Mesothelial cell of epicardium (in vitro differentiated cells): Measurements from ENCODE around the gene COL21A1. TPM values are rescaled to one million over a fixed set of nuclear protein-coding genes. Genes with fewer than 3 reads are reported as not detected.

Source experiments
- DNase-seq, 2 experiments: peaks; one replicate each; pipeline ENCODE4 v3.0.0; 2021; ENCODE audit warnings: low spot score in 2 of 2; ENCODE audit not compliant: unreplicated experiment in 2 of 2
- H3K27ac Mint-ChIP-seq: 2 replicates; pipeline ENCODE4 v1.8.0; 2021; ENCODE audit warnings: mixed read lengths
- H3K27me3 Mint-ChIP-seq: 2 replicates; pipeline ENCODE4 v1.8.0; 2021; ENCODE audit warnings: low read depth, mixed read lengths
- H3K36me3 Mint-ChIP-seq: 2 replicates; pipeline ENCODE4 v1.8.0; 2021; ENCODE audit warnings: mixed read lengths
- H3K4me1 Mint-ChIP-seq: 2 replicates; pipeline ENCODE4 v1.8.0; 2021; ENCODE audit warnings: mixed read lengths
- H3K4me3 Mint-ChIP-seq: 2 replicates; pipeline ENCODE4 v1.8.0; 2021; ENCODE audit warnings: mild to moderate bottlenecking, moderate library complexity, mixed read lengths
- H3K9me3 Mint-ChIP-seq: 2 replicates; pipeline ENCODE4 v1.8.0; 2021; ENCODE audit warnings: mixed read lengths
- CTCF ChIP-seq: fragments of 200-600 bp; sonication (generic); IDR thresholded peaks from one replicate; pipeline ENCODE4 v1.5.0; 2021; ENCODE audit warnings: antibody characterized with exemption; ENCODE audit not compliant: unreplicated experiment
- total RNA-seq: library from RNA; stranded (reverse); gene quantifications from 3 replicates; pipeline ENCODE4 v1.2.1, GENCODE V29; 2021

COL21A1 gene
- total RNA-seq, 1 donor from 2014 or later = 17.5 TPM

GRCh38 chr6:56214703-56215101 is 32.7 kb downstream of the COL21A1 start:
- Mint-ChIP-seq H3K4me1 (peaks cover 1% of the 10 kb centered on the region), H3K27me3 (no peaks in the 10 kb centered on the region), H3K27ac (no peak overlapping the region), H3K9me3 (no peaks in the 10 kb centered on the region), H3K36me3 (no peaks in the 10 kb centered on the region), H3K4me3 (no peak overlapping the region)
- no peak for DNase-seq
- no peak for TF ChIP-seq CTCF

- H3K27me3 Mint-ChIP-seq = no peaks in the 10 kb centered on the region
- H3K9me3 Mint-ChIP-seq = no peaks in the 10 kb centered on the region
- no peak overlapping the region for H3K4me3 Mint-ChIP-seq
- H3K36me3 Mint-ChIP-seq = no peaks in the 10 kb centered on the region
- H3K4me1 Mint-ChIP-seq = no peaks in the 10 kb centered on the region
- no peak for DNase-seq
- no peak for TF ChIP-seq CTCF
- no peak overlapping the region for H3K27ac Mint-ChIP-seq
Measured at GRCh38 chr6:56214041-56214702, 33.2 kb downstream of the COL21A1 start.

- peaks cover 2% of the 10 kb centered on the region for H3K36me3 Mint-ChIP-seq
- no peak overlapping the region for H3K27ac Mint-ChIP-seq
- TF ChIP-seq CTCF = no peak
- no peaks in the 10 kb centered on the region for H3K27me3 Mint-ChIP-seq
- H3K4me1 Mint-ChIP-seq = no peaks in the 10 kb centered on the region
- peaks cover 15% of the 10 kb centered on the region for H3K9me3 Mint-ChIP-seq
- no peak overlapping the region for H3K4me3 Mint-ChIP-seq
- no peak for DNase-seq
Measured at GRCh38 chr6:56211724-56212123, 35.7 kb downstream of the COL21A1 start.

GRCh38 chr6:56204134-56204533 is 43.2 kb downstream of the COL21A1 start:
- peaks cover 37% of the 10 kb centered on the region for H3K9me3 Mint-ChIP-seq
- DNase-seq = no peak
- H3K36me3 Mint-ChIP-seq = peaks cover 6% of the 10 kb centered on the region
- peaks cover 12% of the 10 kb centered on the region for H3K4me1 Mint-ChIP-seq
- no peak overlapping the region for H3K27ac Mint-ChIP-seq
- H3K4me3 Mint-ChIP-seq = no peak overlapping the region
- no peak for TF ChIP-seq CTCF
- no peaks in the 10 kb centered on the region for H3K27me3 Mint-ChIP-seq

GRCh38 chr6:56199956-56200355 is 47.4 kb downstream of the COL21A1 start:
- DNase-seq = no peak
- no peak for TF ChIP-seq CTCF
- Mint-ChIP-seq H3K4me3 (no peak overlapping the region), H3K4me1 (peaks cover 12% of the 10 kb centered on the region), H3K9me3 (peaks cover 32% of the 10 kb centered on the region), H3K27ac (no peak overlapping the region), H3K36me3 (peaks cover 13% of the 10 kb centered on the region), H3K27me3 (no peaks in the 10 kb centered on the region)
